CD4-positive, alpha-beta T cell treated with Interleukin-1 beta for 1 hour (primary cell): ENCODE data around the gene KRTAP10-6.
A peak's percentile ranks its signal among the peaks of the same experiment; 100 is the strongest.
"Not testable (repeated sequence)": the region's sequence is repeated elsewhere in the genome, so short reads cannot be mapped to it uniquely, and the experiment has no call there.

ENCODE experiments used
- DNase-seq, 2 donors: peaks; one replicate each; pipeline ENCODE4 v3.0.0-alpha.2; 2020 to 2022

The KRTAP10-6 gene

GRCh38 chr21:44555200-44555875, 37.0 kb downstream of the KRTAP10-6 start:
- no peak for DNase-seq

DNA sequence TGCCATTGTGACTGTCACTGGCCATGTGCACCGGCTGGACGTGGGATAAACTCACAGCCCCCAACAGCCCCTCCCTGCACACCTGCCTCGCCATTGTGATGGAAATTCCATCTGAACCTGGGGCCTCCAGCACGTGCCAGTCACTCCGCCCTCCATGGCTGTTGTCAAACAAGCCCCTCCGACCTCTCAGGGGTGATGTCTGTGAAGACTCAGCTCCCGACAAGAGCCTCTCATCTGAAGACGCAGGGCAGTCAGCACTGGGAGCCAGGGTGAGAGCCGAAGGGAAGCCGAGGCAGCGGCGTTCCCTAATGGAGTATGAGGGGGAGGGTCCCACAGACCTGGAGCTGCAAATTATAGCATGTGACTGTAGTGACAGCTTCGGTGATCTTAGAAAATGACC, 39.6 kb downstream of the KRTAP10-6 start:
- DNase-seq, result no peak

- no peak for DNase-seq
Measured at GRCh38 chr21:44552136-44552535, 40.2 kb downstream of the KRTAP10-6 start.

DNA sequence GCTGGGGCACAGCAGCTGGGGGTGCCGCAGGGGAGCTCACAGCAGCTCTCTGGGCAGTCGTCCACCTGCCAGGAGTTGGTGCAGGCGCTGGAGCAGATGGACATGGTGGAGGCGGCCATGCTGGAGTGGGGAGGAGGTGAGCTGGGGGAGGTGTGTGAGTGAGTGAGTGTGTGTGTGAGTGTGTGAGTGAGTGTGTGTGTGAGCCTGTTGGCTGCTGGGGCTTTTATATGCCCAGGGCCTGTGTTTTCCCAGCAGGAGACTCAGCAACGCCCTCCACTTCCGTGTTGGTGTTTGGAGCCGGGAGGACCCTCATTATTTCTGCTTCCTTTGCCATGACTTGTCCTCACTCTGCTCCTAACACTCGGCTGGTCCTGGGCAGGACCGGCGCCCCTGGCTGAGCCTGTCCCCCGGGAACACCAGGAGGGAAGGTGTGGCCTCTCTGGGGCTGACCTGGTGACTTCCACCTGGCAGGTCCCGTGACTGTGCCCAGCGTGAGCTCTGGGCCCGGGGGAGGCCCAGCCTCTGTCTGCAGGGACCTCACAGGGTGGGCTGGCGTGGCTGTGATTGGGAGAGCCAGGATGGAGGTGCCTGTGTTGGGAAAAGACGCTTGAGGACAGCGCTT, 40.9 kb downstream of the KRTAP10-6 start, which contains the start of gene KRTAP10-2:
TSS of gene KRTAP10-2 (minus strand) at position 166 of the 622 bp plus-strand sequence. CDS start at position 119, 47 bp downstream.
- DNase-seq, result no peak

DNA sequence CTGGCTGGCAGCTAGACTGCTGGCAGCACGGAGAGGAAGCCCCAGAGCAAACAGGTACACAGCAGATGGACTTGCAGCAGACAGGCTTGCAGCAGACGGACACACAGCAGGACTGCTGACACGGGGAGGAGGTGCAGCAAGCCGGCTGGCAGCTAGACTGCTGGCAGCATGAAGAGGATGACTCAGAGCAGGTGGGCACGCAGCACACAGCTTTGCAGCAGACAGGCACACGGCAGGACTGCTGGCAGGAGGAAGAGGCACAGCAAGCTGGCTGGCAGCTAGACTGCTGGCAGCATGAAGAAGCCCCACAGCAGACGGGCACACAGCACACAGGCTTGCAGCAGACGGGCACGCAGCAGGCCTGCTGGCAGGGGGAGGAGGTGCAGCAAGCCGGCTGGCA, 41.5 kb downstream of the KRTAP10-6 start:
- DNase-seq, result no peak

- not testable (repeated sequence) for DNase-seq
Measured at GRCh38 chr21:44550285-44550684, 42.0 kb downstream of the KRTAP10-6 start.

DNA sequence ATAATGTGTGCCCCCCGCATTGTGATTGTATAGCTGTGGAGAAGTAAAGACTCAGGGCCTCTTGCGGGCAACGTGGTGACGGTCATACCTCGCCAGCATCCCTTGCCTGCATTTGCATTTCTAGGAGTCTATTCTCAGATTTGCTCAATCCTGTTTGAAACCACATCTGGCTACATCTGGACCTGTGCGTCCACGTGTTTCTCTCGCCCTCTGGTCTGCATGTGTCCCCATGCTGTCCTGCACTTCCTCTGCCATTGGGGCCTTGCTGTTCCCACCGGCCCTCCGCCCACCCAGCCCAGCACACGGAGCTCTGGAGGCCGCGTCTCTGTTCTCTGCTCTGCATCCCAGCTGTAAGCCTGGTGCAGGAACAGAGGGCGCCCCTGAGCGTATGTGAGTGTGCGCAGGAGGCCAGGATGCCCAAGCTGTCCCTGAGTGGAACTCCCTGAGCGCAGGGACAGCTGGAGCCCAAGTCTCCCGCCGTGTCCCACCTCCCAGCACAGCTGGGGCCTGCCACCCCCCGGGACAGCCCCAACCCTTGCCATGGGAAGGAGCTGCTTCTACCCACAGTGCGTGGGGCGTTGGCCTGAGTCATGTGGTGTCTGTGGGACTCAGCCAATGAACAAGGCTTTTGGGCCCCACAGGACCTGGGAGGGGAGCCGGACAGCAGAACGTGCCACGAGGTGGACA, 42.6 kb downstream of the KRTAP10-6 start:
- DNase-seq, result no peak

GRCh38 chr21:44548922-44549321, 43.4 kb downstream of the KRTAP10-6 start:
- no peak for DNase-seq

DNA sequence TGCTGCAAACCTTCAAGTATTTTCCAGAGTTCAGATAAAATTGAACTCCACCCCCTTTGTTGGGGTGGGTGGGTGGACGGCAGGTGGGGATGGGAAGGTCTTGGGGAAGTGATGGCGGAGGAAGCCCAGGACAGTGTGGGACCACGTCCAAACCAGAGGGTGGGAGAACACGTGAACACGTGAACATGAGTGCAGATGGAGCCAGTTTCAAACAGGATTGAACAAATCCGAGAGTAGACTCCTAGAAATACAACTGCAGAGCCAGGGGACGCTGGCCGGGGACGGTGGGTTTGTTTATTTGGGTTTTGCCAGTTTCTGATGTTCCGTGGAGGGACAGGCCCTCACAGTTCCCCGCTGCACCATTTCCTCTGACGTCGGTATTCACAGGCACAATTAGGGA, 43.9 kb downstream of the KRTAP10-6 start:
- DNase-seq, result no peak

DNA sequence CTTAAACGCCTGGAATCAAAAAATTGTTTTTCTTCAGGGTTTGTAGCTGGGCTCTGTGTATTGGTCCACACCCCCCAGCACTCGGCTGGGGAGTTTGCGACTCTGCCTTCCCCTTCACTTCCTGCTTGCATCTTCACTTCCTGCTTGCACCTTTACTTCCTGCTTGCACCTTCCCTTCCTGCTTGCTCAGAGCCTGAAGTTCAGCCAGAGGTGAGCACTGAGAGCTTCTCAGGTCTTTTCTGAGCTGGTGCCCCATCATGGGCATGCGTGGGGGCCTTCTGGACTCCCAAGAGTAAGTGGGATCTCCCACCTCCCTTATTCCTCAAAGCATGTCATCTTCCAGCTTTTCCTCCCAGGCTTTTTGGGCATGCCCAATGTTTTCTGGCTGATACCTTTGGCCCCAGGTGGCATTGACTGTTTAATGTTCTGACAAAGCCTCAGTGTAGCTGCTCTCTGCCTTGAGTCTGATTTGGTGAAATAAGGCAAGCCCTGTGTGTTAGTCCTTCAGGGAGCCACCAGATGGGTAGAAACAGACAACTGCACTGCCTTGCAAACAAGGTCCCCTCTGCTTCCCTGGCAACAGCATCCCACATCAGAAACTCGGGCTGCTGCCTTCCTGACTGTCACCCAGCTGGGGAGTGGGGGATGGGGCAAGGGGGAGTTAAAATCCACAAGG, 44.5 kb downstream of the KRTAP10-6 start:
- DNase-seq, result peak; percentile 44 to 45

DNA sequence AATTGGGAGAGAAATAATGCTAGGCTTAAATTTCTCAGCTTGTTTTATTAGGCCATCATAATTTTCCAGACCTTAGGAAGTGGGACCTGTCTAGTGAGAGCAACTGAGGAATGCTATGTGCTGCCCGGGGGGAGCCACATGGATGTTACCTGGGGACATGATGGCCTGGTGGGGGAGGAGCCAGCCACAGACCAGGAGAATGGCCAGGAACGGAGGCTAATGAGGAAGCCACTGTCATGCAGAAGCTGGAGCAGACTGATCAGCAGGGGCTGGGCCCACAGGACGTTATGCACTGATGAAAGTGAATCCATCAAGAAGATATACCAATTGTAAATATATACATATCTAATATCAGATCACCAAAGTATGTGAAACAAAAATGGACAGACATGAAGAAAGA, 47.7 kb downstream of the KRTAP10-6 start:
- DNase-seq, result no peak

GRCh38 chr21:44542716-44543115, 49.6 kb downstream of the KRTAP10-6 start:
- DNase-seq, result no peak
